Lower lobe of right lung (tissue), 2 donors: ENCODE measurements around the gene VEGFA. TPM values are rescaled to one million over a fixed set of nuclear protein-coding genes. Genes with fewer than 3 reads are reported as not detected.

Experiments used
- ATAC-seq, 2 donors: fragments of 200-7000 bp; cut with Tn5 transposase; one replicate each; pipeline ENCODE4 v1.9.1; 2020 to 2022; ENCODE audit warnings: mild to moderate bottlenecking in 2 of 2, moderate library complexity in 2 of 2
- DNase-seq: peaks from one replicate; pipeline ENCODE4 v3.0.0-alpha.2; 2020
- H3K27ac ChIP-seq: fragments of 200-600 bp; one replicate; pipeline ENCODE4 v1.8.0; 2022
- H3K27me3 ChIP-seq: fragments of 200-600 bp; one replicate; pipeline ENCODE4 v1.8.0; 2022; ENCODE audit warnings: low read depth
- H3K36me3 ChIP-seq: fragments of 200-600 bp; one replicate; pipeline ENCODE4 v1.8.0; 2022; ENCODE audit warnings: mild to moderate bottlenecking
- H3K4me1 ChIP-seq: fragments of 200-600 bp; one replicate; pipeline ENCODE4 v1.8.0; 2022
- H3K4me3 ChIP-seq: fragments of 200-600 bp; one replicate; pipeline ENCODE4 v1.8.0; 2022; ENCODE audit warnings: mild to moderate bottlenecking
- H3K9me3 ChIP-seq: fragments of 200-600 bp; one replicate; pipeline ENCODE4 v1.8.0; 2022
- CTCF ChIP-seq: fragments of 200-600 bp; IDR thresholded peaks from one replicate; pipeline ENCODE4 v1.8.0; 2022; ENCODE audit warnings: antibody characterized with exemption, mild to moderate bottlenecking
- intact Hi-C: fragments of 100-400 bp; cut with DNase I; formaldehyde crosslinking; loops from one replicate; pipeline ENCODE4 v1.11.0; 2022
- total RNA-seq: library from RNA; stranded (reverse); fragmentation: NEBNext Ultra II Directional; extraction: Animal tissue kit (Norgen Biotek cat#: 25700); gene quantifications from one replicate; pipeline ENCODE4 v1.2.1, GENCODE V29; 2021
- donor health status: DM: no; HTN: yes; CAD: no; lungs with severe emphysema.

VEGFA gene
- total RNA-seq, 1 donor from 2014 or later: 196 TPM

- no peak for TF ChIP-seq CTCF
- intact Hi-C loops: no loop called here
- Histone ChIP-seq H3K27ac (no peak overlapping the region), H3K4me3 (no peak overlapping the region), H3K27me3 (no peaks in the 10 kb centered on the region), H3K36me3 (no peaks in the 10 kb centered on the region), H3K9me3 (no peaks in the 10 kb centered on the region), H3K4me1 (peaks cover 7% of the 10 kb centered on the region)
- DNase-seq (no peak), ATAC-seq (no peak)
Measured at GRCh38 chr6:43834528-43835155, 64.6 kb downstream of the VEGFA start.

GRCh38 chr6:43835872-43836419, 65.9 kb downstream of the VEGFA start:
- no peak for DNase-seq
- Histone ChIP-seq H3K4me3 (no peak overlapping the region), H3K4me1 (peaks cover 7% of the 10 kb centered on the region), H3K27ac (no peak overlapping the region), H3K36me3 (no peaks in the 10 kb centered on the region), H3K9me3 (no peaks in the 10 kb centered on the region), H3K27me3 (no peaks in the 10 kb centered on the region)
- ATAC-seq: no peak
- TF ChIP-seq CTCF: no peak
- intact Hi-C loops: no loop called here

Other genes with a start within 250 kb of the VEGFA start
- 29.9 TPM for gene XPO5, start 194.2 kb upstream of the VEGFA start, total RNA-seq
- 19.6 TPM for gene POLH, start 194.0 kb upstream of the VEGFA start, total RNA-seq
- gene GTPBP2, start 140.9 kb upstream of the VEGFA start, total RNA-seq: 90.9 TPM
- gene MAD2L1BP, start 134.4 kb upstream of the VEGFA start, total RNA-seq: 19.2 TPM
- gene RSPH9, start 125.2 kb upstream of the VEGFA start, total RNA-seq: 2.6 TPM
- 30.2 TPM for gene MRPS18A, start 82.4 kb upstream of the VEGFA start, total RNA-seq